Osteoblast (primary cell): ENCODE data around the gene COL1A1. TPM values are rescaled to one million over a fixed set of nuclear protein-coding genes. Genes with fewer than 3 reads are reported as not detected.

Experiments used
- DNase-seq: peaks from one replicate; pipeline ENCODE4 v3.0.0; 2011; ENCODE audit warnings: low spot score, mixed read lengths; ENCODE audit not compliant: insufficient read length; ENCODE audit errors: missing footprints
- H2AFZ ChIP-seq: 2 replicates; pipeline ENCODE4 v1.6.0; 2011; ENCODE audit warnings: mild to moderate bottlenecking, low read length
- H3K27ac ChIP-seq: 2 replicates; pipeline ENCODE4 v1.5.1; 2011; ENCODE audit warnings: mild to moderate bottlenecking, low read depth, low read length, moderate library complexity
- H3K27me3 ChIP-seq: 2 replicates; pipeline ENCODE4 v1.6.0; 2012; ENCODE audit warnings: mild to moderate bottlenecking, control low read depth, inconsistent platforms, low read length, moderate library complexity; ENCODE audit not compliant: insufficient read depth
- H3K36me3 ChIP-seq: 2 replicates; pipeline ENCODE4 v1.5.1; 2011; ENCODE audit warnings: mild to moderate bottlenecking, low read length, control low read depth, moderate library complexity; ENCODE audit not compliant: insufficient read depth
- H3K4me1 ChIP-seq: 2 replicates; pipeline ENCODE4 v1.5.1; 2011; ENCODE audit warnings: mild to moderate bottlenecking, low read length, control low read depth, moderate library complexity; ENCODE audit not compliant: insufficient read depth
- H3K4me2 ChIP-seq: 2 replicates; pipeline ENCODE4 v1.6.0; 2011; ENCODE audit warnings: mild to moderate bottlenecking, low read length; ENCODE audit not compliant: insufficient read depth
- H3K4me3 ChIP-seq: fragments of 200-600 bp; sonication (generic); 3 replicates; pipeline ENCODE4 v1.5.1; 2012; ENCODE audit warnings: mild to moderate bottlenecking, low read length, inconsistent platforms; ENCODE audit not compliant: insufficient read depth
- H3K79me2 ChIP-seq: 2 replicates; pipeline ENCODE4 v1.6.0; 2012; ENCODE audit warnings: mild to moderate bottlenecking, low read length, control low read depth, inconsistent platforms; ENCODE audit not compliant: insufficient read depth
- H3K9me3 ChIP-seq: 2 replicates; pipeline ENCODE4 v1.5.1; 2011; ENCODE audit warnings: low read depth, low read length, control low read depth
- H4K20me1 ChIP-seq: 2 replicates; pipeline ENCODE4 v1.6.0; 2012; ENCODE audit warnings: mild to moderate bottlenecking, low read length, control low read depth; ENCODE audit not compliant: insufficient read depth
- small RNA-seq: library from RNA; depleted of rRNA; stranded (forward); fragments of <200 nt; gene quantifications from one replicate; pipeline ENCODE3, GENCODE V24; 2012
- total RNA-seq: library from RNA; depleted of rRNA; stranded (reverse); fragments of >200 nt; gene quantifications from 2 replicates; pipeline ENCODE4 v1.2.3, GENCODE V29; 2012
- TF ChIP-seq, protein P1 (sequence below): IDR thresholded peaks from 2 replicates; pipeline ENCODE4 v1.5.1; 2011; ENCODE audit warnings: mild to moderate bottlenecking, low read depth, low read length, moderate library complexity; ENCODE audit errors: extremely low read depth

The COL1A1 gene
- total RNA-seq, 1 donor = 8,987 TPM

GRCh38 chr17:50135316-50136095, 65.9 kb downstream of the COL1A1 start:
- Histone ChIP-seq H3K4me2 (no peak overlapping the region), H3K9me3 (no peaks in the 10 kb centered on the region), H3K36me3 (peaks cover 54% of the 10 kb centered on the region), H3K79me2 (peaks cover 24% of the 10 kb centered on the region), H3K4me1 (peaks cover 21% of the 10 kb centered on the region), H4K20me1 (peaks cover 58% of the 10 kb centered on the region), H3K27me3 (no peaks in the 10 kb centered on the region), H2AFZ (no peak overlapping the region), H3K4me3 (no peak overlapping the region), H3K27ac (no peak overlapping the region)
- DNase-seq = no peak
- TF ChIP-seq, protein P1, sequence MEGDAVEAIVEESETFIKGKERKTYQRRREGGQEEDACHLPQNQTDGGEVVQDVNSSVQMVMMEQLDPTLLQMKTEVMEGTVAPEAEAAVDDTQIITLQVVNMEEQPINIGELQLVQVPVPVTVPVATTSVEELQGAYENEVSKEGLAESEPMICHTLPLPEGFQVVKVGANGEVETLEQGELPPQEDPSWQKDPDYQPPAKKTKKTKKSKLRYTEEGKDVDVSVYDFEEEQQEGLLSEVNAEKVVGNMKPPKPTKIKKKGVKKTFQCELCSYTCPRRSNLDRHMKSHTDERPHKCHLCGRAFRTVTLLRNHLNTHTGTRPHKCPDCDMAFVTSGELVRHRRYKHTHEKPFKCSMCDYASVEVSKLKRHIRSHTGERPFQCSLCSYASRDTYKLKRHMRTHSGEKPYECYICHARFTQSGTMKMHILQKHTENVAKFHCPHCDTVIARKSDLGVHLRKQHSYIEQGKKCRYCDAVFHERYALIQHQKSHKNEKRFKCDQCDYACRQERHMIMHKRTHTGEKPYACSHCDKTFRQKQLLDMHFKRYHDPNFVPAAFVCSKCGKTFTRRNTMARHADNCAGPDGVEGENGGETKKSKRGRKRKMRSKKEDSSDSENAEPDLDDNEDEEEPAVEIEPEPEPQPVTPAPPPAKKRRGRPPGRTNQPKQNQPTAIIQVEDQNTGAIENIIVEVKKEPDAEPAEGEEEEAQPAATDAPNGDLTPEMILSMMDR = no peak

GRCh38 chr17:50134206-50135110, 67.0 kb downstream of the COL1A1 start:
- no peak overlapping the region for H2AFZ ChIP-seq
- no peak overlapping the region for H3K4me2 ChIP-seq
- peaks cover 21% of the 10 kb centered on the region for H3K4me1 ChIP-seq
- peaks cover 16% of the 10 kb centered on the region for H3K79me2 ChIP-seq
- H3K9me3 ChIP-seq = no peaks in the 10 kb centered on the region
- DNase-seq = peak; percentile 94
- H3K4me3 ChIP-seq = no peak overlapping the region
- TF ChIP-seq, protein P1 = peak; percentile 6
- H3K36me3 ChIP-seq = peaks cover 47% of the 10 kb centered on the region
- no peaks in the 10 kb centered on the region for H3K27me3 ChIP-seq
- H4K20me1 ChIP-seq = peaks cover 48% of the 10 kb centered on the region
- no peak overlapping the region for H3K27ac ChIP-seq

- Histone ChIP-seq H2AFZ (no peak overlapping the region), H3K27me3 (no peaks in the 10 kb centered on the region), H3K9me3 (no peaks in the 10 kb centered on the region), H3K79me2 (peaks cover 10% of the 10 kb centered on the region), H3K27ac (no peak overlapping the region), H3K36me3 (peaks cover 40% of the 10 kb centered on the region), H3K4me2 (no peak overlapping the region), H3K4me1 (peaks cover 21% of the 10 kb centered on the region), H3K4me3 (no peak overlapping the region), H4K20me1 (peaks cover 41% of the 10 kb centered on the region)
- DNase-seq = peak; percentile 90
- TF ChIP-seq, protein P1 = no peak
These were observed 67.7 kb downstream of the COL1A1 start for GRCh38 chr17:50133769-50134099.

Small RNA genes lying within 50 kb of the gene (small RNA-seq; reads per million reads assigned to genes)
- gene SUMO2P7 = not detected

Other genes with a start within 250 kb of the COL1A1 start
- under 0.01 TPM in 1 of 2 replicates, not detected in the other for gene DLX4, start 232.4 kb downstream of the COL1A1 start, total RNA-seq
- 0.59 and 1.1 TPM in 2 replicates for gene DLX3, start 206.4 kb downstream of the COL1A1 start, total RNA-seq
- 73.4 and 81.4 TPM in 2 replicates for gene ITGA3, start 145.5 kb downstream of the COL1A1 start, total RNA-seq
- 43.4 and 54.8 TPM in 2 replicates for gene PDK2, start 106.3 kb downstream of the COL1A1 start, total RNA-seq
- gene SAMD14, start 71.5 kb downstream of the COL1A1 start, total RNA-seq = 2.5 and 2.7 TPM in 2 replicates
- 44.2 and 48.9 TPM in 2 replicates for gene PPP1R9B, start 51.0 kb downstream of the COL1A1 start, total RNA-seq
- gene SGCA, start 35.6 kb downstream of the COL1A1 start, total RNA-seq = 0.29 TPM in 1 of 2 replicates, not detected in the other
- gene TMEM92, start 72.8 kb upstream of the COL1A1 start, total RNA-seq = under 0.01 and 0.36 TPM in 2 replicates
- gene XYLT2, start 144.5 kb upstream of the COL1A1 start, total RNA-seq = 40.5 and 46.6 TPM in 2 replicates
- 54.2 and 55.7 TPM in 2 replicates for gene MRPL27, start 171.6 kb upstream of the COL1A1 start, total RNA-seq
- 0.59 and 0.72 TPM in 2 replicates for gene EME1, start 171.6 kb upstream of the COL1A1 start, total RNA-seq
- 121 and 125 TPM in 2 replicates for gene LRRC59, start 195.9 kb upstream of the COL1A1 start, total RNA-seq
- 60.1 and 63.0 TPM in 2 replicates for gene ACSF2, start 224.6 kb upstream of the COL1A1 start, total RNA-seq